MCF 10A (cell line): ENCODE data around the gene MACROD1. TPM values are rescaled to one million over a fixed set of nuclear protein-coding genes. Genes with fewer than 3 reads are reported as not detected.
"Not testable (repeated sequence)": the region's sequence is repeated elsewhere in the genome, so short reads cannot be mapped to it uniquely, and the experiment has no call there.

Source experiments
- BruUV-seq: library from RNA; stranded (reverse); fragments of 400-500 nt; replicated peaks from 2 replicates; lab custom pipeline; 2021; lab: Mats Ljungman, UMichigan
- CTCF ChIA-PET: fragments of 300-600 bp; sonication (Branson Sonifier 250); formaldehyde crosslinking; extraction: SDS; loops from one replicate; lab custom pipeline; 2021; ENCODE audit warnings: antibody characterized with exemption, inconsistent platforms; lab: Yijun Ruan, JAX
- POLR2A ChIA-PET: fragments of 300-600, 350-650 bp; sonication (Branson Sonifier 250); formaldehyde crosslinking; extraction: SDS; loops from one replicate; lab custom pipeline; 2020; ENCODE audit warnings: antibody characterized with exemption, inconsistent platforms; lab: Yijun Ruan, JAX
- DNase-seq: peaks from one replicate; pipeline ENCODE4 v3.0.0-alpha.2; 2018; ENCODE audit not compliant: unreplicated experiment
- H3K27ac Mint-ChIP-seq: one replicate; pipeline ENCODE4 v1.8.0; 2022; ENCODE audit warnings: mild to moderate bottlenecking, low read depth, mixed read lengths; ENCODE audit not compliant: unreplicated experiment
- H3K27me3 Mint-ChIP-seq: one replicate; pipeline ENCODE4 v1.8.0; 2022; ENCODE audit warnings: mixed read lengths; ENCODE audit not compliant: insufficient read depth, unreplicated experiment
- H3K36me3 Mint-ChIP-seq: one replicate; pipeline ENCODE4 v1.8.0; 2022; ENCODE audit warnings: mild to moderate bottlenecking, moderate library complexity, mixed read lengths; ENCODE audit not compliant: insufficient read depth, unreplicated experiment
- H3K4me1 Mint-ChIP-seq: one replicate; pipeline ENCODE4 v1.8.0; 2022; ENCODE audit warnings: mixed read lengths; ENCODE audit not compliant: insufficient read depth, unreplicated experiment
- H3K4me3 Mint-ChIP-seq: one replicate; pipeline ENCODE4 v1.8.0; 2022; ENCODE audit warnings: mild to moderate bottlenecking, moderate library complexity, mixed read lengths; ENCODE audit not compliant: unreplicated experiment
- H3K9me3 Mint-ChIP-seq: one replicate; pipeline ENCODE4 v1.8.0; 2022; ENCODE audit warnings: mixed read lengths; ENCODE audit not compliant: unreplicated experiment
- CTCF ChIP-seq: fragments of 200-600 bp; IDR thresholded peaks from one replicate; pipeline ENCODE4 v1.8.0; 2022; ENCODE audit warnings: antibody characterized with exemption, mild to moderate bottlenecking; ENCODE audit not compliant: unreplicated experiment
- intact Hi-C: fragments of 100-400 bp; cut with micrococcal nuclease; formaldehyde crosslinking; loops from 2 replicates; pipeline ENCODE4 v1.14.1; 2022
- total RNA-seq: library from RNA; stranded (reverse); gene quantifications from 2 replicates; pipeline ENCODE4 v1.2.3, GENCODE V29; 2022

Gene MACROD1
- total RNA-seq, 1 experiment from 2014 or later = 15.1 TPM

GRCh38 chr11:63970902-63971301, 195.0 kb downstream of the MACROD1 start:
- Mint-ChIP-seq H3K4me3 (no peak overlapping the region), H3K4me1 (peaks cover 3% of the 10 kb centered on the region), H3K27ac (no peak overlapping the region), H3K36me3 (peaks cover 3% of the 10 kb centered on the region), H3K9me3 (no peaks in the 10 kb centered on the region), H3K27me3 (no peaks in the 10 kb centered on the region)
- ChIA-PET CTCF (interaction anchor here (0.5 to 0.6 kb wide), 2 partner anchors 148 to 214 kb away, joined by 3 to 6 read pairs; no protein-coding TSS in a partner anchor), POLR2A (no interaction called here)
- DNase-seq = no peak
- no TSS peak for BruUV-seq
- intact Hi-C loops = no loop called here
- TF ChIP-seq CTCF = no peak

- CTCF ChIA-PET = interaction anchor here (0.6 kb wide), 2 partner anchors 180 to 1101 kb away, joined by 3 to 4 read pairs; no protein-coding TSS in a partner anchor
Observed at GRCh38 chr11:63969461-63969860, 196.5 kb downstream of the MACROD1 start.

GRCh38 chr11:63966444-63966843, 199.5 kb downstream of the MACROD1 start:
- H3K27me3 Mint-ChIP-seq = no peaks in the 10 kb centered on the region
- CTCF ChIA-PET = interaction anchor here (0.6 to 2.1 kb wide), 4 partner anchors 21 to 324 kb away, joined by 3 to 12 read pairs (median 3); no protein-coding TSS in a partner anchor
- no peak overlapping the region for H3K4me3 Mint-ChIP-seq
- H3K9me3 Mint-ChIP-seq = no peaks in the 10 kb centered on the region
- no peak overlapping the region for H3K27ac Mint-ChIP-seq
- no TSS peak for BruUV-seq
- H3K4me1 Mint-ChIP-seq = peaks cover 5% of the 10 kb centered on the region
- DNase-seq = no peak
- POLR2A ChIA-PET = no interaction called here
- intact Hi-C loops = no loop called here
- TF ChIP-seq CTCF = no peak
- no peaks in the 10 kb centered on the region for H3K36me3 Mint-ChIP-seq

More at GRCh38 chr11:63969461-63969860, 196.5 kb downstream of the MACROD1 start:
- Mint-ChIP-seq H3K4me1 (no peaks in the 10 kb centered on the region), H3K27me3 (no peaks in the 10 kb centered on the region), H3K27ac (no peak overlapping the region), H3K36me3 (no peaks in the 10 kb centered on the region), H3K4me3 (no peak overlapping the region), H3K9me3 (no peaks in the 10 kb centered on the region)
- DNase-seq = no peak
- BruUV-seq = no TSS peak
- intact Hi-C loops = no loop called here
- POLR2A ChIA-PET = interaction anchor here (1.0 to 1.3 kb wide), 2 partner anchors 12 to 15 kb away, joined by 3 to 5 read pairs; no protein-coding TSS in a partner anchor
- TF ChIP-seq CTCF = no peak

- H3K9me3 Mint-ChIP-seq, intact Hi-C loops, CTCF ChIA-PET, POLR2A ChIA-PET, H3K36me3 Mint-ChIP-seq, DNase-seq, H3K4me3 Mint-ChIP-seq, BruUV-seq, H3K4me1 Mint-ChIP-seq, H3K27ac Mint-ChIP-seq, H3K27me3 Mint-ChIP-seq: not testable (repeated sequence)
Observed at GRCh38 chr11:63963895-63964294, 202.0 kb downstream of the MACROD1 start.
